A549 treated with GW870086 at 1 μM for 4 hours (cell line): Measurements from ENCODE around the gene IFNA2. TPM values are rescaled to one million over a fixed set of nuclear protein-coding genes. Genes with fewer than 3 reads are reported as not detected.

Source experiments
- total RNA-seq: library from RNA; stranded (reverse); fragments of 200-300 nt; extraction: Qiagen RNA extraction; gene quantifications from 5 replicates; pipeline ENCODE4 v1.2.3, GENCODE V29; 2022; ENCODE audit warnings: low read depth

Gene IFNA2
- total RNA-seq: not detected in 5 replicates

GRCh38 chr9:21385131-21385670, at the start of gene IFNA2:
Gene IFNA2, minus strand, starts transcription at chr9:21385398. Its CDS starts 69 bp downstream, at chr9:21385329.

DNA sequence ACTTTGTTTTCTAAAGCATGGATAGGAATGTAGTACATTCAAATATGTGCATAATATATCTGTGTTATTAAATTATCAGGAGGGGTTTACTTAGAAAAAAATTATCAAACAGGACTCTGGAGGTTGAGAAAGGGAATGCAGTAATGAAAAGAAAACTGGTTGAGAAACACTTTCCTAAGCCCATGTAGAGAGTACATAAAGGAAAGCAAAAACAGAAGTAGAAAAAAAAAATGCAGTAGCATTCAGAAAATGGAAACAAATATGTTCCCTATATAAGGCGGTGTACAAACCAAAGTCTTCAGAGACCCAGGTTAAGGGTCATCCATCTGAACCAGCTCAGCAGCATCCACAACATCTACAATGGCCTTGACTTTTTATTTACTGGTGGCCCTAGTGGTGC, 23.6 kb upstream of the IFNA2 start, which contains the start of gene IFNA8:
Gene IFNA8 (plus strand): TSS at position 301 of the 400 bp plus-strand sequence. CDS start 60 bp downstream, at position 361.

DNA sequence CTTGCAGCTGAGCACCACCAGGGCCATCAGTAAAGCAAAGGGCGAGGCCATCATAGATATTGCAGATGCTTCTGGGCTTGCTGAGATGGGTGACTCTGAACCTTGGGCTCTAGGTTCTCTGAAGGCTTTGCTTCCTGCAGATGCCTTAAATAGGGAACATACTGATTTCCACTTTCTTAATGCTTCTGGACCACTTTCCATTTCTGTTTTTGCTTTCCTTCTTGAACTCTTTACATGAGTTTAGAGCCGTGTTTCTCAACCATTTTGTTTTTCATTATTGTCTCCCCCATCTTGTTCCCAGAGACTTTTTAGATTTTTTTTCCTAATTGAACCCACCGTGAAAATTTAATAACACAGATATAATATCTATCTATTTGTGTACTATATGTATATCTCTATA, 17.2 kb downstream of the IFNA2 start, which contains the start of gene IFNA13:
Gene IFNA13 (minus strand): TSS at position 101 of the 400 bp plus-strand sequence. CDS start 47 bp downstream, at position 54.

DNA sequence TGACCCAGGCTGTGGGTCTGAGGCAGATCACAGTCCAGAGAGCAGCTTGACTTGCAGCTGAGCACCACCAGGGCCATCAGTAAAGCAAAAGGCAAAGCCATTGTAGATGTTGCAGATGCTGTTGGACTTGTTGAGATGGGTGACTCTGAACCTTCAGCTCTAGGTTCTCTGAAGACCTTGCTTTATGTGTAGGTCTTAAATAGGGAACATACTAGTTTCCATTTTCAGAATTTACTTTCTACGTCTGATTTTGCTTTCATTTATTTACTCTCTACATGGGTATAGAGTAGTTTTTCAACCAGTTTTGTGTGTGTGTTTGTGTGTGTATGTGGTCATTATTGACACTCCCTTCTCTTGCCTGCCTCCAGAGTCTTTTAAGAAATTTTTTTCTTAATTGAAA, 34.4 kb downstream of the IFNA2 start, which contains the start of gene IFNA6:
Gene IFNA6 (minus strand): TSS at position 101 of the 400 bp plus-strand sequence. CDS start 0 bp downstream, at position 101.

DNA sequence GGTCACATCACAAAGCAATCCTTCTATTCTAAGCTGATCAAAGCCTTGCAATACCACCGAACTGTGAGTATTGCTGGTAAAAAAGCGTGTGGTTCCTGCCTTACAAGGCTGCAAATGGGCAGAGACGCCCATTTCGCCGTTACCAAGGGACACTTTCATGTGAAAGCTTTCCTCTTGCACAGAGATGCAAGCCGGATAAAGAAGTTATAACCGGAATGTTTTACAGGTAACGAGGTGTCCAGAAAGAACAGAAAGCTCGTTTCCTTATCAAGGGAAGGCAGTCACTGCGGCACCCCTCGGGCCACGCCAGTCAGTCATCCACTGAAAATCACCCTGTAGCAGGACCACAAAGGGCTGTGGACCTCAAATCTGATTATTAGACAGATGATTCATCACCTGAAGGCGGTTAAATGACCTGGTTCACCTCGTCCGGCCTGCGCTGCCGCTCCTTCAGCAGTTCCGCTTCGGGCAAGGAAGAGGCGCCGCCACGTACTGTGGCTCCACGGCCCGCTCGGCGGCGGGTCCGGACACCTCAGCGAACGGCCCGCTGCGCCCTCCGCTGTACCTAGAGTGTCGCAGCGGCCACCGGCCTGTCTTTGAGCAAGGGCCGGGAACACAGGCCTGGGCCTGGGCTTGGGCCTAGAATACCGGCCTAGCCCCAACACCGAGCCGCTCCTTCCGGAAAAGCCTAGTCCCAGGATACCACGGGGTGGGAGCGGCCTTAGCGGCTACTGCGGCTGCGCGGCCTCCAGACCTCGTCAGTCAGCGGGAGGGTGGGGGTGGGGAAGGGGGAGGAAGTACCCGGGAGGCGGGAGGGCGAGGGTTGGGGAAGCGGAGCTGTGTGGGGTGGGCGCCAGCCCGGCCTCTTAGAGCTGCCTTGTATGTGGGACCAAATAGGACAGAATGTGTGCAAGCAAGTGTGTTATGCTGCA, 50.2 kb downstream of the IFNA2 start, which contains the start of gene KLHL9:
Gene KLHL9 (minus strand): TSS at position 704 of the 932 bp plus-strand sequence. CDS start 545 bp downstream, at position 159.

Other genes starting within 250 kb of the IFNA2 start
- not detected in 5 replicates for gene IFNW1, start 243.6 kb downstream of the IFNA2 start, total RNA-seq
- not detected in 5 replicates for gene IFNA21, start 218.7 kb downstream of the IFNA2 start, total RNA-seq
- gene IFNA4, start 197.8 kb downstream of the IFNA2 start, total RNA-seq: not detected in 5 replicates
- not detected in 5 replicates for gene IFNA7, start 183.2 kb downstream of the IFNA2 start, total RNA-seq
- not detected in 5 replicates for gene IFNA10, start 178.3 kb downstream of the IFNA2 start, total RNA-seq
- gene IFNA16, start 168.1 kb downstream of the IFNA2 start, total RNA-seq: not detected in 5 replicates
- gene IFNA17, start 157.2 kb downstream of the IFNA2 start, total RNA-seq: not detected in 5 replicates
- gene IFNA14, start 145.4 kb downstream of the IFNA2 start, total RNA-seq: not detected in 5 replicates
- not detected in 5 replicates for gene IFNA5, start 80.1 kb downstream of the IFNA2 start, total RNA-seq
- 13.3 to 20.5 TPM (median 18.6 TPM) in 5 replicates for gene KLHL9, start 50.0 kb downstream of the IFNA2 start, total RNA-seq
- not detected in 5 replicates for gene IFNA6, start 34.5 kb downstream of the IFNA2 start, total RNA-seq
- gene IFNA13, start 17.3 kb downstream of the IFNA2 start, total RNA-seq: not detected in 5 replicates
- gene IFNA8, start 23.7 kb upstream of the IFNA2 start, total RNA-seq: not detected in 5 replicates
- not detected in 5 replicates for gene IFNA1, start 55.0 kb upstream of the IFNA2 start, total RNA-seq
- 1.1 to 1.7 TPM (median 1.4 TPM) in 5 replicates for gene IFNE, start 96.9 kb upstream of the IFNA2 start, total RNA-seq